Measurements from ENCODE around the gene KRTAP5-6.
"Not testable (repeated sequence)": the region's sequence is repeated elsewhere in the genome, so short reads cannot be mapped to it uniquely, and the experiment has no call there.

Gene KRTAP5-6

DNA sequence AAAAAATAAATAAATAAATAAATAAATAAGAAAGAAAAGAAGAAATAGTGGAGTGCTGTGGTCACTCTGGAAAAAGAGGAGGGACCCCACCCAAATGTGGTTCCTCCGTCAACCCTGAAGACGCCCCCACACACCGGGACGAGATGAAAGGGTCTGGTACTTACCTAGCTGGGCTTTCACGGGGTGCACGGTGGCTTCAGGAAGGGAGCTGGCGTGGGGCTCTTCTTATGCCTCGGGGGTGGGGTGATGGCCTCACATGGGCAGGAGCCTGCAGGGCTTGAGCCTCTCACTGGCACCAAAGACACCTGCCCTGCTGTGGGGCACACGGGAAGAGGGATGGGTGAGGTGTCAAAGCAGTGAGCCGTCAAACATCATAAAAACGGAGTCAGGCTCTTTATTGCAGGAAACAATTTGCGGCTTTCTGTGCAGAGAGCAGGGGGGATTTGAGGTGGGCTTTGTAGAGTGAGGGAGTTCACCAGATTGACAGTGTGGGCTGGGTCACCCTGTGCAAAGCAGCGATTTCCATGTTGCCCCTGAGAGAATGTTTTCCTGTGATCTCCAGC is 28.0 kb upstream of the KRTAP5-6 start:
- H3K27me3 ChIP-seq (ENCODE audit: control insufficient read depth, insufficient read depth, low read length) = no peaks in the 10 kb centered on the region
- H3K27ac ChIP-seq (ENCODE audit: low read depth, low read length) = no peak overlapping the region
- no peak overlapping the region for H3K4me3 ChIP-seq (ENCODE audit: low read length)

DNA sequence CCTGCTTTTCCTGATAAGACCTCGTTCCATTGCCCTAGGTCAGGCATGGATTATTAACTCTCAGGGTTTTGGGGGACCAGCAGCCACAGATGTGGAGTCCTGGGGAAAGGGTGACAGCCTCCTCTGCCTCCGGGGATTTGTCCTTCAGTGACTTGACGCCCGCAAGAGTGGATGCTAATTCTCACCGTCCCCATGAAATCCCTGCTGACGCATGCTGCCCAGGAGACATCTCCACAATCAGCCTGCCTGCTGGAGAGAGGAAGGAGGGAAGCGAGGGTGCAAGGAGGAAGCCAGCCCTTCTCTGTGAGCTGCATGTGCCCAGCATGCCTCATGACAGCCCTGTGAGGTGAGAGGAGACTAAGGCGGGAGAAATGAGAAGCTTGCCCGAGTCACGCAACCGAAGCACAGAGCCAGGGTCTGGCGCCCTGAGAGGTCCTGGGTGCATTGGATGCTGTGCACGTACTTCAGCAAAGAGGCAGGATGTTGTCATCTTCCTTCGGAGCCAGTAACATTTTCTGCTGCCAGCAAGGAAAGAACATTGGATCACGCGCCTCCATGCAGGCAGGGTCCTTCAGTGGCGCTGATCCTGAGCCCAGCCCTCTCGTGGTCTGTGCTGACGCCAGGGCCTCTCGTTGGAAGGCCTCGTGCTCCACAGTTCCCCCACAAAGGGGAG is 27.3 kb upstream of the KRTAP5-6 start:
- H3K27ac ChIP-seq (ENCODE audit: low read depth, low read length) = no peak overlapping the region
- no peaks in the 10 kb centered on the region for H3K27me3 ChIP-seq (ENCODE audit: control insufficient read depth, insufficient read depth, low read length)
- H3K4me3 ChIP-seq (ENCODE audit: low read length) = no peak overlapping the region
- H3K9ac ChIP-seq (ENCODE audit: low read length) = no peak overlapping the region
- no peaks in the 10 kb centered on the region for H3K4me1 ChIP-seq (ENCODE audit: control insufficient read depth, insufficient read depth, low read length)
- no peaks in the 10 kb centered on the region for H3K36me3 ChIP-seq (ENCODE audit: control insufficient read depth, insufficient read depth, low read length)

More for the DNA sequence above, 28.0 kb upstream of the KRTAP5-6 start:
- no peaks in the 10 kb centered on the region for H3K36me3 ChIP-seq (ENCODE audit: control insufficient read depth, insufficient read depth, low read length)
- no peak overlapping the region for H3K9ac ChIP-seq (ENCODE audit: low read length)
- no peaks in the 10 kb centered on the region for H3K4me1 ChIP-seq (ENCODE audit: control insufficient read depth, insufficient read depth, low read length)

DNA sequence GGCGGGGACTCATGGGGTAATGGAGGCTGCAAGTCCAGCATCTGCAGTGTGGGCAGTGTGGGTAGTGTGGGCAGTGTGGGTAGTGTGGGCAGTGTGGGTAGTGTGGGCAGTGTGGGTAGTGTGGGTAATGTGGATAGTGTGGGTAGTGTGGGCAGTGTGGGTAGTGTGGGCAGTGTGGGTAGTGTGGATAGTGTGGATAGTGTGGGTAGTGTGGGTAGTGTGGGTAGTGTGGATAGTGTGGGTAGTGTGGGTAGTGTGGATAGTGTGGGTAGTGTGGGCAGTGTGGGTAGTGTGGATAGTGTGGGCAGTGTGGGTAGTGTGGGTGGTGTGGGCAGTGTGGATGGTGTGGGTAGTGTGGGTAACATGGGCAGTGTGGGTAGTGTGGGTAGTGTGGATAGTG is 26.5 kb upstream of the KRTAP5-6 start:
- not testable (repeated sequence) for H3K27me3 ChIP-seq (ENCODE audit: control insufficient read depth, insufficient read depth, low read length); H3K4me3 ChIP-seq (ENCODE audit: low read length); H3K9ac ChIP-seq (ENCODE audit: low read length); H3K4me1 ChIP-seq (ENCODE audit: control insufficient read depth, insufficient read depth, low read length); H3K27ac ChIP-seq (ENCODE audit: low read depth, low read length); H3K36me3 ChIP-seq (ENCODE audit: control insufficient read depth, insufficient read depth, low read length)

DNA sequence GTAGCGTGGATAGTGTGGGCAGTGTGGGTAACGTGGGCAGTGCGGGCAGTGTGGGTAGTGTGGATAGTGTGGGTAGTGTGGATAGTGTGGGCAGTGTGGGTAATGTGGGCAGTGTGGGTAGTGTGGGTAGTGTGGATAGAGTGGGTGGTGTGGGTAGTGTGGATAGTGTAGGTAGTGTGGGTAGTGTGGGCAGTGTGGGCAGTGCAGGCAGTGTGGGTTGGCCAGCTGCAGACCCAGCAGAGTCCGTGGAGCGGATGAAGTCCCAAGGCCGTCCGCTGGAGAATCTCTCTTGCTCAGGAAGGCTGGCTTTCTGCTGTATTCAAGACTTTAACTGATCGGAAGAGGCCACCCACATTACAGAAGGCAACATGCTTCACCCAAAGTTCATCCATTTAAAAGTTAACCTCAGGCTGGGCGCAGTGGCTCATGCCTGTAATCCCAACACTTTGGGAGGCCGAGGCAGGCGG is 26.1 kb upstream of the KRTAP5-6 start:
- Histone ChIP-seq H3K27ac (ENCODE audit: low read depth, low read length) (no peak overlapping the region), H3K9ac (ENCODE audit: low read length) (no peak overlapping the region), H3K27me3 (ENCODE audit: control insufficient read depth, insufficient read depth, low read length) (no peaks in the 10 kb centered on the region), H3K36me3 (ENCODE audit: control insufficient read depth, insufficient read depth, low read length) (no peaks in the 10 kb centered on the region), H3K4me3 (ENCODE audit: low read length) (no peak overlapping the region), H3K4me1 (ENCODE audit: control insufficient read depth, insufficient read depth, low read length) (no peaks in the 10 kb centered on the region)

DNA sequence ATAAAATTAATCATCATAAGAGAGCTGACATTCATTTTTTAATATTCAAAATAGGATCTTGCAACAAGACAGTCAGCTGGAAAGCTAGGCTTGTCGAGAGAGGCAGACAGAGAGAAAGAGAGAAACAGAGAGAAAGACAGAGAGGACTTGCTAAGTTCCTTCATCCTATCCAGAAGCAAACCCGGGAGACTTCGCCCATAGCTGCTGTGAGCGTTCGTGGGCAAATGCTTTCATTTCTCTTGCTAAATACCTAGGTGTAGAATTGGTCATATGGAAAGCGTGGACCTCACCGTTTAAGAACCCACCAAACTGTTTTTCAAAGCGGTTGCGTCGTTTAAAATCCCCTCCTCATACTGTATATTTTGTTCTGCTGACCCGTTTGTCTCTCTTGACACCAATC is 25.3 kb upstream of the KRTAP5-6 start:
- no peaks in the 10 kb centered on the region for H3K27me3 ChIP-seq (ENCODE audit: control insufficient read depth, insufficient read depth, low read length)
- H3K4me1 ChIP-seq (ENCODE audit: control insufficient read depth, insufficient read depth, low read length) = no peaks in the 10 kb centered on the region

DNA sequence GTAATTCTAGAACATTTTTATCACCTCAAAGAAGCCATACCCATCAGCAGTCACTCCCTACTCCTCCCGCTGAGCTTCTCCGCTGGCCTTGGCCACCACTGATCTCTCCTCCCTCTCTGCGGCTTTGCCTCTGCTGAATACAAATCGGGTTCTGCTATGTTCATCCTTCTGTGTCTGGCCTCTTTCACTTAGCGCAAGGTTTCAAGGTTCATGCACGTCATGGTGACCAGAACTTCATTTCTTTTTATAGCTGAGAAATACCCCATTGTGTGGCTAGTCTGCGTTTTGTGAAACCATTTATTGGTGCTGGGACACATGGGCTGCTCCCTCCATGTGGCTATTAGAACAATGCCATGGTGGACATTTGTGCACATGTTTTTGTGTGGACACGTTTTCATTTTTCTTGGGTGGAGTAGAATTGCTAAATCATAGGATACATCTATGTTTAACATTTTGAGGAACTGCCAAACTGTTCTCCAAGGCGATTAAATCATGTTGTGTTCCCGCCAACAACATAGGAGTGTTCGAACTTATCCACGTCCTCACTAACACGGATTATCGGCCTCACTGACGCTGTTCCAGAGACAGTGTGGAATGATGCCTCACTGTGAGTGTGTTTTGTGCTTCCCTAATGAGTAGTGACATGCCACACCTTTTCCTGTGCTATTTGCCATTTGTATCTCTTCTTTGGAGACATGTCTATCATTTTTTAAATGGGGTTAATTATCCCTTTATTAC is 24.2 kb upstream of the KRTAP5-6 start:
- Histone ChIP-seq H3K36me3 (ENCODE audit: control insufficient read depth, insufficient read depth, low read length) (no peaks in the 10 kb centered on the region), H3K4me3 (ENCODE audit: low read length) (no peak overlapping the region), H3K9ac (ENCODE audit: low read length) (no peak overlapping the region), H3K4me1 (ENCODE audit: control insufficient read depth, insufficient read depth, low read length) (no peaks in the 10 kb centered on the region), H3K27ac (ENCODE audit: low read depth, low read length) (no peak overlapping the region), H3K27me3 (ENCODE audit: control insufficient read depth, insufficient read depth, low read length) (no peaks in the 10 kb centered on the region)

More for the DNA sequence above, 25.3 kb upstream of the KRTAP5-6 start:
- H3K36me3 ChIP-seq (ENCODE audit: control insufficient read depth, insufficient read depth, low read length) = no peaks in the 10 kb centered on the region
- H3K4me3 ChIP-seq (ENCODE audit: low read length) = no peak overlapping the region
- H3K9ac ChIP-seq (ENCODE audit: low read length) = no peak overlapping the region
- no peak overlapping the region for H3K27ac ChIP-seq (ENCODE audit: low read depth, low read length)

DNA sequence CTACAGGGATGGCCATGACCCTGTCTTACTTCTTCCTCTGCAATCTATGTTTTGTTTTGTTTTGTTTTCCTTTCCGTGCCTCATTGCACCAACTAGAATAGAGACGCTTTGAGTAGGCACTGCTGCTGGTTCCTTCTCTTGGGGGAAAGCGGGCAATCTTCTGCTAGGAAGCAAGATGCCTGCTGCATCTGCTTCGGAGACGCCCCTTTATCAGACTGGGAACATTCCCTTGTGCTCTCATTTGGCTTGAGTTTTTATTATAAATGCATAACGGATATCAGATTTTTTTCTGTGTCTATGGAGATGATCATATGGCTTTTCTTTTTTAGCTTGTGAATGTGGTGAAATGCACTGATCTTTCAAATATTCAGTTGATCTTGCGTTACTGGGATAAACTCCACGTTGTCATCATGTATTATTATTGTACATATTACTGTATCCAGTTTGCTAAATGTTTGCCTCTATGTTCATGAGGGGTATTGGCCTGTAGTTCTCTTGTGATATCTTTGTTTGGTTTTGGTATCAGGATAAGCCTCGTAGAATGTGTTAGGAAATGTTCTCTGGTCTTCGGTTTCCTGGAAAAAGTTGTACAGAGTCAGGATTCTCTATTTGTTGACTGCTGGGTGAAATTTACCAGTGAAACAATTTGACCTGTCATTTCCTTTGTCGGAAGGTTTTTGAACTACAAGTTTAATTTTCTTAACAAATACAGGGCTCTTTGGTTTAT is 23.4 kb upstream of the KRTAP5-6 start:
- Histone ChIP-seq H3K27me3 (ENCODE audit: control insufficient read depth, insufficient read depth, low read length) (peaks cover 3% of the 10 kb centered on the region), H3K27ac (ENCODE audit: low read depth, low read length) (no peak overlapping the region), H3K4me1 (ENCODE audit: control insufficient read depth, insufficient read depth, low read length) (no peaks in the 10 kb centered on the region), H3K4me3 (ENCODE audit: low read length) (no peak overlapping the region), H3K36me3 (ENCODE audit: control insufficient read depth, insufficient read depth, low read length) (no peaks in the 10 kb centered on the region), H3K9ac (ENCODE audit: low read length) (no peak overlapping the region)

DNA sequence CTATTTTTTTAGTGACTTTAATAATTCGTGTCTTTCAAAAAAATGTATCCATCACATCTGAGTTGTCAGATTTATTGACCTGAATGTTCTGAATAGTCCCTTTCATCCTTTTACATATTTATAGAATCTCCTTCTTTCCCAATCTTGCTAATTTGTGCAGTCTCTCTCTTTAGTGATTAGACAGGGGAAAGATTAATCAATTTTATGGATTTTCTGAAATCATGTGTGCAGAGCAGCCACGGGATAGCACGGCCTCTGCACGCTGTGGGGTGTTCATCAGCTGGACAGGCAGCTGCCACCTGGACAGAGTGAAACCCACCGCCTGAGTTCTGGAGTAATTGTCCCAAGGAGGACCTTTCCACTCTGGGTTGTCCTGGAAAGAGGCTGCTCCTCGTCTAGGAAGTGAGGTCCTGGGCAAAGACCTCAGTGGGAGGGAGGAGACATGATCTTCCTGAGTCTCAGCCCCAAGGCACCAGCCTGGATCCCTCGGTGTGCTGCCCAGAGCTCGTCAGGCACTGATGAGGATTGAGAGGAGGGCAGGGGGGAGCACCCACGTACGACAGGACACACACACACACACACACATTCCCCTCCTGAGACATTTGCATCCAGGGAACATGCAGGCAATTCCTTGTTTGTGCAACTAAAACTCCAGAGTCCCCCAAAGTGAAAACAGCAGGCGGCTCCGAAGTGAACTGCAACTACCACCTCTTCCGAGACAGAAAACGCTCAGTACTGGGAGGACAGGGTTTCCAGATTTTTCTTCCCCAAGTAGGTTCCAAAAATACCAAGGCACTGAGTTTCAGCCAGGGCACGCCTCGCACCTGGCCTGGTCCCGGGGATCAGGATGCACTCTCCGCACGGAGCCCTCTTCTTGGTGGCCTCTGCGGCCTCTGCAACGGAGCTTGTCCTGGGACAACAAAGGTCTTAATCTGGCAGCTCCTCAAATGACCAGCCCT is 22.5 kb upstream of the KRTAP5-6 start:
- Histone ChIP-seq H3K9ac (ENCODE audit: low read length) (no peak overlapping the region), H3K4me1 (ENCODE audit: control insufficient read depth, insufficient read depth, low read length) (no peaks in the 10 kb centered on the region), H3K36me3 (ENCODE audit: control insufficient read depth, insufficient read depth, low read length) (no peaks in the 10 kb centered on the region), H3K27me3 (ENCODE audit: control insufficient read depth, insufficient read depth, low read length) (peaks cover 3% of the 10 kb centered on the region), H3K27ac (ENCODE audit: low read depth, low read length) (no peak overlapping the region), H3K4me3 (ENCODE audit: low read length) (no peak overlapping the region)

DNA sequence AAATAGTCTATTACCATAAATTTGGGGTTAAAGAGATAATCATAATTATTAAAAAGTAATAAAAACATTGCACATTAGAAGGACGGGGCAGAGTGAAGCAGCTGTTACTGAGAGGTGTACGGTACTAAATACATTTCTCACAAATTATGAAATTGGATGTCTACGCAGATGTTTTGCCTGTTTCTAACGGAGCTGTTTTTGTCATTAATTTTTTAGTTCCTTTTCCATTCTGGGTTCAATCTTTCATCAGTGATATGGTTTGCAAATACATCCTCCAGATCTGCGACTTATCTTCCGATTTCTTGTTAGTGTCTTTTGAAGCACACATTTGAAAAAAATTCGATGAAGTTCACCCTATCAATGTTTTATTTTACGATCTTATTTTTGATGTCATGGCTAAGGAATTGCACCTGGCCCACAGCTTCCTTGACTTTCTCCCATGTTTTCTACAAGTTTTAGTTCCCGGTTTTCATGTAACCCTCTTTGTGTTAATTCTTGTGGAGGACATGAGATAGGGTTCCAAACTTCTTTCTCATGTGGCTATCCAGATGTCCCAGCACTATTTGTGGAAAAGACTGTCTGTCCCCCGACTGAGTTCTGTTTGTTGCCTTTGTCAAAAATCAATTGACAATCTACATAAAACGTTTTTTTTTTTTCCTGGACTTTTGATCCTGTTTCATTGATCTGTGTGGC is 21.3 kb upstream of the KRTAP5-6 start:
- H3K27me3 ChIP-seq (ENCODE audit: control insufficient read depth, insufficient read depth, low read length) = peaks cover 3% of the 10 kb centered on the region
- H3K9ac ChIP-seq (ENCODE audit: low read length) = no peak overlapping the region

DNA sequence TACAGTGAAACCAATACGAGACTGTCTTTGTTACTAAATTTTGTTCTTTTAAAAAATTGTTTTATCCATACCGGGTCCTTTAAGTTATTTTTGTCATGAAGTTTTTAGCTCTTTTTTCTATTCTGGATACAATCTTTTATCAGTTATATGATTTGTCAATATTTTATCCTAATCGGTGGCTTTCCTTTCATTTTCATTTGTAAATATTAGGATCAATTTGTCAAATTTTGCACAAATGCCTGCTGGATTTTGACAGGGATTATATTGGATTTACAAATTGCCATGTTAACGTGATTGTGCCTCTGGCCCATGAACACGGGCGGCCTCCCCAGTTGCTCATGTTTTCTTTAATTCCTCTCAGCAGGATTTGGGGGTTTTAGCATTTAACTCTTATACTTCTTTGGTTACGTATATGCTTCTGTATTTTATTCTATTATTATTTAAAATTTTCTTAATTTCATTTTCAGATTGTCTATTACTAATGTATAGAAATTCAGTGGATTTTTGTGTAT is 20.7 kb upstream of the KRTAP5-6 start:
- Histone ChIP-seq H3K36me3 (ENCODE audit: control insufficient read depth, insufficient read depth, low read length) (no peaks in the 10 kb centered on the region), H3K9ac (ENCODE audit: low read length) (no peak overlapping the region), H3K4me3 (ENCODE audit: low read length) (no peak overlapping the region), H3K27me3 (ENCODE audit: control insufficient read depth, insufficient read depth, low read length) (peaks cover 3% of the 10 kb centered on the region), H3K4me1 (ENCODE audit: control insufficient read depth, insufficient read depth, low read length) (no peaks in the 10 kb centered on the region), H3K27ac (ENCODE audit: low read depth, low read length) (no peak overlapping the region)

More for the DNA sequence above, 21.3 kb upstream of the KRTAP5-6 start:
- Histone ChIP-seq H3K36me3 (ENCODE audit: control insufficient read depth, insufficient read depth, low read length) (no peaks in the 10 kb centered on the region), H3K27ac (ENCODE audit: low read depth, low read length) (no peak overlapping the region), H3K4me1 (ENCODE audit: control insufficient read depth, insufficient read depth, low read length) (no peaks in the 10 kb centered on the region), H3K4me3 (ENCODE audit: low read length) (no peak overlapping the region)

DNA sequence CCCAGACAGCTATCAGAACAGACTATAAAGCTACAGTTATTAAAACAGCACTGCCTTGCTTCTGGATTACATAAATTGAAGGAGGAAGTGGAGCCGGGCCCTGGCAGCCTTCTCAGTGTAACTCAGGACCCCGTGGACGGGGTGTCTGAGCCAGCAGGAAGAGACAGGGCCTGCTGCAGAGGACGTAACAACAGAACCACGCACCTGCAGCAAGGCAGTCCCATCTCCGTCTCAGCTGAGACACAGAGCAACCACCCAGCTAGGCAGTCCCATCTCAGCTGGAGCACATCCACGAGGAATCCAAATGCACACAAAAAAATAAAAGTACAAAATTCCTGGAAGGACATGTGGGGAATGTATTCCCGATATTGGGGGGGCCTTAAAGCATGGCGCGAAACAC is 17.1 kb upstream of the KRTAP5-6 start:
- Histone ChIP-seq H3K4me1 (ENCODE audit: control insufficient read depth, insufficient read depth, low read length) (no peaks in the 10 kb centered on the region), H3K27me3 (ENCODE audit: control insufficient read depth, insufficient read depth, low read length) (peaks cover 3% of the 10 kb centered on the region), H3K36me3 (ENCODE audit: control insufficient read depth, insufficient read depth, low read length) (no peaks in the 10 kb centered on the region), H3K9ac (ENCODE audit: low read length) (no peak overlapping the region), H3K4me3 (ENCODE audit: low read length) (no peak overlapping the region), H3K27ac (ENCODE audit: low read depth, low read length) (no peak overlapping the region)
